ENCODE measurements around the gene HOXA5.

HOXA5 gene

GRCh38 chr7:27116031-27116961 lies 27.2 kb downstream of the HOXA5 start:
- DNase-seq = no peak

GRCh38 chr7:27115221-27116026 lies 28.1 kb downstream of the HOXA5 start:
- DNase-seq = no peak

- DNase-seq = no peak
These were observed 28.6 kb downstream of the HOXA5 start for GRCh38 chr7:27114881-27115220.

- no peak for DNase-seq
These were observed 29.3 kb downstream of the HOXA5 start for GRCh38 chr7:27113991-27114769.

GRCh38 chr7:27112955-27113949 lies 30.2 kb downstream of the HOXA5 start:
- DNase-seq = no peak

GRCh38 chr7:27112361-27112760 lies 31.1 kb downstream of the HOXA5 start:
- DNase-seq = no peak

GRCh38 chr7:27111751-27112277 lies 31.7 kb downstream of the HOXA5 start:
- DNase-seq = no peak

GRCh38 chr7:27111042-27111750 lies 32.3 kb downstream of the HOXA5 start:
- DNase-seq = no peak

GRCh38 chr7:27110186-27111031 lies 33.1 kb downstream of the HOXA5 start:
- no peak for DNase-seq

GRCh38 chr7:27109466-27110185 lies 33.9 kb downstream of the HOXA5 start:
- no peak for DNase-seq

- DNase-seq = no peak
These were observed 34.9 kb downstream of the HOXA5 start for GRCh38 chr7:27108390-27109127.

GRCh38 chr7:27107391-27108381 lies 35.8 kb downstream of the HOXA5 start:
- DNase-seq = no peak

GRCh38 chr7:27106901-27107240 lies 36.6 kb downstream of the HOXA5 start:
- DNase-seq = no peak

GRCh38 chr7:27106181-27106900 lies 37.1 kb downstream of the HOXA5 start:
- DNase-seq = no peak

- no peak for DNase-seq
These were observed 38.0 kb downstream of the HOXA5 start for GRCh38 chr7:27105301-27106031.
